Panc1 (cell line): ENCODE measurements around the gene CHAF1B. TPM values are rescaled to one million over a fixed set of nuclear protein-coding genes. Genes with fewer than 3 reads are reported as not detected.

Experiments used
- ATAC-seq: fragments of 200-7000 bp; cut with Tn5 transposase; 2 replicates; pipeline ENCODE4 v1.9.1; 2020; ENCODE audit warnings: mild to moderate bottlenecking, moderate library complexity
- BruUV-seq: library from RNA; stranded (reverse); fragments of 400-500 nt; replicated peaks from 2 replicates; lab custom pipeline; 2021; lab: Mats Ljungman, UMichigan
- CTCF ChIA-PET: fragments of 300-600 bp; sonication (Branson Sonifier 250); formaldehyde crosslinking; loops from one replicate; lab custom pipeline; 2022; ENCODE audit warnings: antibody characterized with exemption; lab: Charles Lee
- POLR2A ChIA-PET: fragments of 300-600 bp; sonication (Branson Sonifier 250); formaldehyde crosslinking; loops from one replicate; lab custom pipeline; 2022; ENCODE audit warnings: antibody characterized with exemption; lab: Charles Lee
- DNase-seq: peaks from one replicate; pipeline ENCODE4 v3.0.0-alpha.2; 2010; ENCODE audit warnings: low read depth, low spot score
- H3K27ac ChIP-seq: 2 replicates; pipeline ENCODE4 v1.5.1; 2011; ENCODE audit warnings: mild to moderate bottlenecking, low read length, inconsistent platforms
- H3K27me3 ChIP-seq: fragments of 200-500 bp; sonication (Bioruptor generic); 2 replicates; pipeline ENCODE4 v1.6.0; 2014; ENCODE audit warnings: low read length, inconsistent platforms; ENCODE audit not compliant: control insufficient read depth, insufficient read depth
- H3K36me3 ChIP-seq: fragments of 200-500 bp; sonication (Bioruptor generic); 2 replicates; pipeline ENCODE4 v1.5.1; 2014; ENCODE audit warnings: inconsistent platforms, mild to moderate bottlenecking, low read length, moderate library complexity; ENCODE audit not compliant: control insufficient read depth, insufficient read depth
- H3K4me1 ChIP-seq: 2 replicates; pipeline ENCODE4 v1.5.1; 2011; ENCODE audit warnings: inconsistent platforms, mild to moderate bottlenecking, low read length, moderate library complexity; ENCODE audit not compliant: control insufficient read depth, insufficient read depth
- H3K4me3 ChIP-seq, 2 experiments: 2 replicates each; pipeline ENCODE4 v1.5.1; 2011 to 2012; ENCODE audit warnings: low read depth in 2 of 2, low read length in 2 of 2, mild to moderate bottlenecking in 2 of 2, inconsistent platforms in 1 of 2, moderate library complexity in 1 of 2
- H3K9me3 ChIP-seq: fragments of 200-500 bp; sonication (Bioruptor generic); 2 replicates; pipeline ENCODE4 v1.5.1; 2014; ENCODE audit warnings: low read depth, mild to moderate bottlenecking, inconsistent platforms, low read length, moderate library complexity; ENCODE audit not compliant: control insufficient read depth, insufficient read depth
- POLR2AphosphoS5 ChIP-seq: IDR thresholded peaks from 2 replicates; pipeline ENCODE4 v1.6.1; 2012; ENCODE audit warnings: mild to moderate bottlenecking, low read depth, low read length, moderate library complexity
- SIN3A ChIP-seq: IDR thresholded peaks from 2 replicates; pipeline ENCODE4 v1.6.1; 2012; ENCODE audit warnings: low read depth, mild to moderate bottlenecking, low read length, moderate library complexity, borderline replicate concordance; ENCODE audit not compliant: insufficient read depth
- TCF7L2 ChIP-seq: IDR thresholded peaks from 2 replicates; pipeline ENCODE4 v1.6.1; 2011; ENCODE audit warnings: mild to moderate bottlenecking, low read depth, low read length, inconsistent platforms
- in situ Hi-C: cut with HindIII; loops from 2 replicates; pipeline ENCODE4 v1.10.0; 2016; ENCODE audit warnings: low sequenced_read_pairs, low pct_unique_long_range_greater_than_20kb
- intact Hi-C: fragments of 100-400 bp; cut with micrococcal nuclease; formaldehyde crosslinking; loops from one replicate; pipeline ENCODE4 v1.10.0; 2022; ENCODE audit not compliant: unreplicated experiment
- total RNA-seq: library from RNA; stranded (reverse); gene quantifications from one replicate; pipeline ENCODE4 v1.2.1, GENCODE V29; 2021; ENCODE audit not compliant: unreplicated experiment
- TF ChIP-seq, protein P1 (sequence below), 2 experiments: IDR thresholded peaks; 2 replicates each; pipeline ENCODE4 v1.6.1; 2011 to 2012; ENCODE audit warnings: low read depth in 2 of 2, control low read depth in 1 of 2, low read length in 1 of 2, mild to moderate bottlenecking in 1 of 2, moderate library complexity in 1 of 2; ENCODE audit not compliant: insufficient read depth in 1 of 2
- TF ChIP-seq, protein P2 (sequence below): fragments of 450-650 bp; IDR thresholded peaks from 2 replicates; pipeline ENCODE4 v1.5.1; 2017; ENCODE audit warnings: mild to moderate bottlenecking

Gene CHAF1B
- total RNA-seq, 1 experiment from 2014 or later = 18.4 TPM

DNA sequence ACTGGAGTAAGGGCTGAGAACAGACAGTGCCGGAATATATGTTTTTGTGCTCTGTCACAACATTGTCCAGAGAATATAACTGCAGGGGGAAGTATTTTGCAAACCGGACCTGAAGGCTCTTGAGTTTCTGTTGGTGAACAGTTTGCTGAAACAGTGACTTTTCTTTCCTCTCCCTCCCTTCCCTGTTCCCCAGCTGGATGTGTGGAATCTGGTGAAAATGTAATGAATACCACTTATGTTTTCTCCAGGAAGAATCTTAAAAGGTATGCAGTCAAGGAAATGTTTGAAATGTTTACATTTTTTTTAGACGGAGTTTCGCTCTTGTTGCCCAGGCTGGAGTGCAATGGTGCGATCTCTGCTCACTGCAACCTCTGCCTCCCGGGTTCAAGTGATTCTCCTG lies 23.4 kb downstream of the CHAF1B start:
- H3K27ac ChIP-seq = no peak overlapping the region
- BruUV-seq = no TSS peak
- TF ChIP-seq, protein P1, sequence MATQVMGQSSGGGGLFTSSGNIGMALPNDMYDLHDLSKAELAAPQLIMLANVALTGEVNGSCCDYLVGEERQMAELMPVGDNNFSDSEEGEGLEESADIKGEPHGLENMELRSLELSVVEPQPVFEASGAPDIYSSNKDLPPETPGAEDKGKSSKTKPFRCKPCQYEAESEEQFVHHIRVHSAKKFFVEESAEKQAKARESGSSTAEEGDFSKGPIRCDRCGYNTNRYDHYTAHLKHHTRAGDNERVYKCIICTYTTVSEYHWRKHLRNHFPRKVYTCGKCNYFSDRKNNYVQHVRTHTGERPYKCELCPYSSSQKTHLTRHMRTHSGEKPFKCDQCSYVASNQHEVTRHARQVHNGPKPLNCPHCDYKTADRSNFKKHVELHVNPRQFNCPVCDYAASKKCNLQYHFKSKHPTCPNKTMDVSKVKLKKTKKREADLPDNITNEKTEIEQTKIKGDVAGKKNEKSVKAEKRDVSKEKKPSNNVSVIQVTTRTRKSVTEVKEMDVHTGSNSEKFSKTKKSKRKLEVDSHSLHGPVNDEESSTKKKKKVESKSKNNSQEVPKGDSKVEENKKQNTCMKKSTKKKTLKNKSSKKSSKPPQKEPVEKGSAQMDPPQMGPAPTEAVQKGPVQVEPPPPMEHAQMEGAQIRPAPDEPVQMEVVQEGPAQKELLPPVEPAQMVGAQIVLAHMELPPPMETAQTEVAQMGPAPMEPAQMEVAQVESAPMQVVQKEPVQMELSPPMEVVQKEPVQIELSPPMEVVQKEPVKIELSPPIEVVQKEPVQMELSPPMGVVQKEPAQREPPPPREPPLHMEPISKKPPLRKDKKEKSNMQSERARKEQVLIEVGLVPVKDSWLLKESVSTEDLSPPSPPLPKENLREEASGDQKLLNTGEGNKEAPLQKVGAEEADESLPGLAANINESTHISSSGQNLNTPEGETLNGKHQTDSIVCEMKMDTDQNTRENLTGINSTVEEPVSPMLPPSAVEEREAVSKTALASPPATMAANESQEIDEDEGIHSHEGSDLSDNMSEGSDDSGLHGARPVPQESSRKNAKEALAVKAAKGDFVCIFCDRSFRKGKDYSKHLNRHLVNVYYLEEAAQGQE (IDR thresholded peaks at IDR 0.05; ENCODE audit: insufficient read depth in 1 of 2, low read depth in 2 of 2, low read length in 1 of 2) = no peak
- TF ChIP-seq TCF7L2 = no peak
- no peak for TF ChIP-seq POLR2AphosphoS5
- no peak for TF ChIP-seq SIN3A
- TF ChIP-seq, protein P2, sequence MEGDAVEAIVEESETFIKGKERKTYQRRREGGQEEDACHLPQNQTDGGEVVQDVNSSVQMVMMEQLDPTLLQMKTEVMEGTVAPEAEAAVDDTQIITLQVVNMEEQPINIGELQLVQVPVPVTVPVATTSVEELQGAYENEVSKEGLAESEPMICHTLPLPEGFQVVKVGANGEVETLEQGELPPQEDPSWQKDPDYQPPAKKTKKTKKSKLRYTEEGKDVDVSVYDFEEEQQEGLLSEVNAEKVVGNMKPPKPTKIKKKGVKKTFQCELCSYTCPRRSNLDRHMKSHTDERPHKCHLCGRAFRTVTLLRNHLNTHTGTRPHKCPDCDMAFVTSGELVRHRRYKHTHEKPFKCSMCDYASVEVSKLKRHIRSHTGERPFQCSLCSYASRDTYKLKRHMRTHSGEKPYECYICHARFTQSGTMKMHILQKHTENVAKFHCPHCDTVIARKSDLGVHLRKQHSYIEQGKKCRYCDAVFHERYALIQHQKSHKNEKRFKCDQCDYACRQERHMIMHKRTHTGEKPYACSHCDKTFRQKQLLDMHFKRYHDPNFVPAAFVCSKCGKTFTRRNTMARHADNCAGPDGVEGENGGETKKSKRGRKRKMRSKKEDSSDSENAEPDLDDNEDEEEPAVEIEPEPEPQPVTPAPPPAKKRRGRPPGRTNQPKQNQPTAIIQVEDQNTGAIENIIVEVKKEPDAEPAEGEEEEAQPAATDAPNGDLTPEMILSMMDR = no peak
- ATAC-seq = no peak
- H3K4me1 ChIP-seq = no peaks in the 10 kb centered on the region
- intact Hi-C loops = no loop called here
- no peaks in the 10 kb centered on the region for H3K27me3 ChIP-seq
- no peak for DNase-seq
- POLR2A ChIA-PET = no interaction called here
- H3K9me3 ChIP-seq = no peaks in the 10 kb centered on the region
- in situ Hi-C loops = no loop called here
- H3K36me3 ChIP-seq = no peaks in the 10 kb centered on the region; the same call in 1 of the 2 replicates
- H3K4me3 ChIP-seq = no peak overlapping the region
- CTCF ChIA-PET = no interaction called here

DNA sequence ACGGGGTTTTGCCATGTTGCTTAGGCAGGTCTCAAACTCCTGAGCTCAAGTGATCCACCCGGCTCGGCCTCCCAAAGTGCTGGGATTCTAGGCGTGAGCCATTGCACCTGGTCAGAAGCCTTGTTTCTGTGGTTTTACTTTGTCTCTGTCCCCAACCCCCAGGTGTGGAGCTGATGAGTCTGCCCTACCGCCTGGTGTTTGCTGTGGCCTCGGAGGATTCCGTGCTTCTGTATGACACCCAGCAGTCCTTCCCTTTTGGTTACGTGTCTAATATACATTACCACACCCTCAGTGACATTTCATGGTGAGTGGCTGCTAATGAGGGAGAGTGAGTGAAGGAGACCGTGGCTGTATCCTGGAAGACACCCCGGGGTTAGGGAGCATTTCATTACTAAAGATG lies 26.1 kb downstream of the CHAF1B start:
- intact Hi-C loops (no loop called here), in situ Hi-C loops (no loop called here)
- Histone ChIP-seq H3K4me1 (no peaks in the 10 kb centered on the region), H3K27me3 (no peaks in the 10 kb centered on the region), H3K27ac (no peak overlapping the region), H3K36me3 (no peaks in the 10 kb centered on the region), H3K9me3 (no peaks in the 10 kb centered on the region), H3K4me3 (no peak overlapping the region)
- ATAC-seq = no peak
- TF ChIP-seq POLR2AphosphoS5 = no peak
- TF ChIP-seq, protein P2 = no peak
- no peak for TF ChIP-seq SIN3A
- TF ChIP-seq TCF7L2 = no peak
- TF ChIP-seq, protein P1 (IDR thresholded peaks at IDR 0.05; ENCODE audit: insufficient read depth in 1 of 2, low read depth in 2 of 2, low read length in 1 of 2) = no peak
- POLR2A ChIA-PET = no interaction called here
- CTCF ChIA-PET = no interaction called here
- BruUV-seq = no TSS peak
- DNase-seq = no peak
